Measurements from ENCODE around the gene HOXB9. TPM values are rescaled to one million over a fixed set of nuclear protein-coding genes. Genes with fewer than 3 reads are reported as not detected.

Gene HOXB9
- total and polyA plus RNA-seq, 2 experiments from 2014 or later: not detected

- Histone ChIP-seq H3K36me3 (no peaks in the 10 kb centered on the region), H3K4me3 (no peak overlapping the region), H3K27ac (no peak overlapping the region), H3K27me3 (peaks cover 100% of the 10 kb centered on the region), H3K9me3 (ENCODE audit: low read depth) (no peaks in the 10 kb centered on the region), H3K4me1 (ENCODE audit: low read depth) (peaks cover 4% of the 10 kb centered on the region)
- no peak for TF ChIP-seq CTCF (IDR thresholded peaks at IDR 0.05; ENCODE audit: low read depth, low read length)
- DNase-seq (ENCODE audit: low read depth in 1 of 2, low spot score in 1 of 2): no peak
These were observed 17.7 kb downstream of the HOXB9 start for GRCh38 chr17:48608494-48608834.

- Histone ChIP-seq H3K27ac (no peak overlapping the region), H3K27me3 (peaks cover 100% of the 10 kb centered on the region), H3K9me3 (ENCODE audit: low read depth) (no peaks in the 10 kb centered on the region), H3K4me3 (no peak overlapping the region), H3K36me3 (no peaks in the 10 kb centered on the region), H3K4me1 (ENCODE audit: low read depth) (no peaks in the 10 kb centered on the region)
- DNase-seq (ENCODE audit: low read depth in 1 of 2, low spot score in 1 of 2): no peak
- TF ChIP-seq CTCF (IDR thresholded peaks at IDR 0.05; ENCODE audit: low read depth, low read length): no peak
These were observed 19.1 kb downstream of the HOXB9 start for GRCh38 chr17:48606892-48607614.

GRCh38 chr17:48605991-48606891 is 19.9 kb downstream of the HOXB9 start:
- Histone ChIP-seq H3K9me3 (ENCODE audit: low read depth) (no peaks in the 10 kb centered on the region), H3K27me3 (peaks cover 100% of the 10 kb centered on the region), H3K36me3 (no peaks in the 10 kb centered on the region), H3K4me3 (no peak overlapping the region), H3K4me1 (ENCODE audit: low read depth) (no peaks in the 10 kb centered on the region), H3K27ac (no peak overlapping the region)
- no peak for TF ChIP-seq CTCF (IDR thresholded peaks at IDR 0.05; ENCODE audit: low read depth, low read length)
- DNase-seq (ENCODE audit: low read depth in 1 of 2, low spot score in 1 of 2): no peak

- Histone ChIP-seq H3K36me3 (no peaks in the 10 kb centered on the region), H3K27ac (no peak overlapping the region), H3K9me3 (ENCODE audit: low read depth) (no peaks in the 10 kb centered on the region), H3K4me1 (ENCODE audit: low read depth) (no peaks in the 10 kb centered on the region), H3K4me3 (no peak overlapping the region), H3K27me3 (peaks cover 100% of the 10 kb centered on the region)
- no peak for DNase-seq (ENCODE audit: low read depth in 1 of 2, low spot score in 1 of 2)
- no peak for TF ChIP-seq CTCF (IDR thresholded peaks at IDR 0.05; ENCODE audit: low read depth, low read length)
These were observed 20.7 kb downstream of the HOXB9 start for GRCh38 chr17:48605409-48605919.

GRCh38 chr17:48604770-48605329 is 21.3 kb downstream of the HOXB9 start, which contains the start of gene HOXB6:
Gene HOXB6 (minus strand): TSS chr17:48604986. CDS start chr17:48598150, 6,836 bp downstream.
- H3K27ac ChIP-seq: no peak within 1 kb of the TSS
- no peak within 1 kb of the TSS for H3K4me3 ChIP-seq
- no peaks in the 10 kb centered on the region for H3K4me1 ChIP-seq (ENCODE audit: low read depth)
- TF ChIP-seq CTCF (IDR thresholded peaks at IDR 0.05; ENCODE audit: low read depth, low read length): no peak
- no peak for DNase-seq (ENCODE audit: low read depth in 1 of 2, low spot score in 1 of 2)
- no peaks in the 10 kb centered on the region for H3K36me3 ChIP-seq
- peaks cover 100% of the 10 kb centered on the region for H3K27me3 ChIP-seq
- H3K9me3 ChIP-seq (ENCODE audit: low read depth): no peaks in the 10 kb centered on the region

Data from cardiac muscle cell (in vitro differentiated cells and primary cell).